Caco-2 (cell line): ENCODE measurements around the gene LASP1NB.

ENCODE experiments used
- BruUV-seq: library from RNA; stranded (reverse); fragments of 400-500 nt; replicated peaks from 2 replicates; lab custom pipeline; 2021; lab: Mats Ljungman, UMichigan
- CTCF ChIA-PET: fragments of 300-600 bp; sonication (Branson Sonifier 250); formaldehyde crosslinking; loops from one replicate; lab custom pipeline; 2022; ENCODE audit warnings: antibody characterized with exemption; lab: Charles Lee
- POLR2A ChIA-PET: fragments of 300-600 bp; sonication (Branson Sonifier 250); formaldehyde crosslinking; loops from one replicate; lab custom pipeline; 2022; ENCODE audit warnings: antibody characterized with exemption; lab: Charles Lee
- DNase-seq, 2 experiments: peaks; one replicate each; pipeline versions ENCODE4 v3.0.0 to v3.0.0-alpha.2; 2020 to 2022
- H3K27me3 ChIP-seq: replicated peaks from 2 replicates; pipeline ENCODE4 v1.6.0; 2011; ENCODE audit warnings: low read length; ENCODE audit not compliant: control insufficient read depth, insufficient read depth
- H3K36me3 ChIP-seq: 2 replicates; pipeline ENCODE4 v1.5.1; 2011; ENCODE audit warnings: low read length; ENCODE audit not compliant: control insufficient read depth, insufficient read depth
- H3K4me1 ChIP-seq: fragments of 250-450 bp; sonication (Bioruptor Pico); 2 replicates; pipeline ENCODE4 v1.5.1; 2020; ENCODE audit warnings: mild to moderate bottlenecking
- H3K4me3 ChIP-seq: 2 replicates; pipeline ENCODE4 v1.5.1; 2011; ENCODE audit warnings: low read depth, mild to moderate bottlenecking, control low read depth, low read length
- H3K9me3 ChIP-seq: fragments of 250-450 bp; sonication (Bioruptor Pico); 2 replicates; pipeline ENCODE4 v1.5.1; 2020; ENCODE audit warnings: mild to moderate bottlenecking, moderate library complexity
- H3K27ac Mint-ChIP-seq: one replicate; pipeline ENCODE4 v1.8.0; 2022; ENCODE audit warnings: mixed read lengths; ENCODE audit not compliant: unreplicated experiment
- H3K27me3 Mint-ChIP-seq: one replicate; pipeline ENCODE4 v1.8.0; 2022; ENCODE audit warnings: mixed read lengths; ENCODE audit not compliant: insufficient read depth, unreplicated experiment
- H3K36me3 Mint-ChIP-seq: one replicate; pipeline ENCODE4 v1.8.0; 2022; ENCODE audit warnings: mild to moderate bottlenecking, mixed read lengths; ENCODE audit not compliant: insufficient read depth, unreplicated experiment
- H3K4me1 Mint-ChIP-seq: one replicate; pipeline ENCODE4 v1.8.0; 2022; ENCODE audit warnings: low read depth, mixed read lengths; ENCODE audit not compliant: unreplicated experiment
- H3K4me3 Mint-ChIP-seq: one replicate; pipeline ENCODE4 v1.8.0; 2022; ENCODE audit warnings: mild to moderate bottlenecking, moderate library complexity, mixed read lengths; ENCODE audit not compliant: unreplicated experiment
- H3K9me3 Mint-ChIP-seq: one replicate; pipeline ENCODE4 v1.8.0; 2022; ENCODE audit warnings: mixed read lengths; ENCODE audit not compliant: unreplicated experiment
- intact Hi-C: fragments of 100-400 bp; cut with micrococcal nuclease; formaldehyde crosslinking; loops from one replicate; pipeline ENCODE4 v1.10.0; 2022; ENCODE audit not compliant: unreplicated experiment
- TF ChIP-seq, protein P1 (sequence below), 2 experiments: fragments of 200-600 bp in 1 of 2; IDR thresholded peaks; 1 replicate in 1 of 2; 2 replicates in 1 of 2; pipeline versions ENCODE4 v1.5.1 to v1.8.0; 2011 to 2022; ENCODE audit warnings: antibody characterized with exemption in 1 of 2, control low read depth in 1 of 2, inconsistent platforms in 1 of 2, low read depth in 1 of 2, low read length in 1 of 2, mild to moderate bottlenecking in 1 of 2, moderate library complexity in 1 of 2; ENCODE audit not compliant: insufficient read depth in 1 of 2, severe bottlenecking in 1 of 2, unreplicated experiment in 1 of 2

LASP1NB gene

DNA sequence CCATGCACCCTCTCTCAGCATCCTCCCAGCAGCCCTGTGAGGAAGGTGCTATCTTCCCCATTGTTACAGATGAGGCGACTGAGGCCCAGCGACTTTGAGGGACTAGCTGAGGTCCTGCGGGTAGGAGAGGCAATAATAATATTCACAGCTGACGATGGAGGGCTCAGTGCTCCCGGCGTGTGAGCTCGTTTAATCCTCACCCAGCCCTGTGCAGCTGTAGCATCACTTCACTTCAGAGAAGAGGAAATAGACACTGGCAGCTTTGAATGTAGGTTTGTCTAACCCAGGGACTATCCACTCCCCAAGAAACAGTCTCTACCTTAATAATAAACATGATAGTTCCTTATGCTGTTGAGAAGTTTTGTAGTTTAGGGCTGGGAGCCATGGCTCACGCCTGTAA, 34.0 kb upstream of the LASP1NB start:
- H3K4me1 ChIP-seq = peaks cover 2% of the 10 kb centered on the region; the same call in 1 of the 2 replicates
- intact Hi-C loops = no loop called here
- H3K9me3 Mint-ChIP-seq = no peaks in the 10 kb centered on the region
- ChIA-PET POLR2A (no interaction called here), CTCF (interaction anchor here (0.5 kb wide), 1 partner anchor 594 kb away, joined by 4 read pairs; no protein-coding TSS in a partner anchor)
- no peaks in the 10 kb centered on the region for H3K9me3 ChIP-seq
- TF ChIP-seq, protein P1, sequence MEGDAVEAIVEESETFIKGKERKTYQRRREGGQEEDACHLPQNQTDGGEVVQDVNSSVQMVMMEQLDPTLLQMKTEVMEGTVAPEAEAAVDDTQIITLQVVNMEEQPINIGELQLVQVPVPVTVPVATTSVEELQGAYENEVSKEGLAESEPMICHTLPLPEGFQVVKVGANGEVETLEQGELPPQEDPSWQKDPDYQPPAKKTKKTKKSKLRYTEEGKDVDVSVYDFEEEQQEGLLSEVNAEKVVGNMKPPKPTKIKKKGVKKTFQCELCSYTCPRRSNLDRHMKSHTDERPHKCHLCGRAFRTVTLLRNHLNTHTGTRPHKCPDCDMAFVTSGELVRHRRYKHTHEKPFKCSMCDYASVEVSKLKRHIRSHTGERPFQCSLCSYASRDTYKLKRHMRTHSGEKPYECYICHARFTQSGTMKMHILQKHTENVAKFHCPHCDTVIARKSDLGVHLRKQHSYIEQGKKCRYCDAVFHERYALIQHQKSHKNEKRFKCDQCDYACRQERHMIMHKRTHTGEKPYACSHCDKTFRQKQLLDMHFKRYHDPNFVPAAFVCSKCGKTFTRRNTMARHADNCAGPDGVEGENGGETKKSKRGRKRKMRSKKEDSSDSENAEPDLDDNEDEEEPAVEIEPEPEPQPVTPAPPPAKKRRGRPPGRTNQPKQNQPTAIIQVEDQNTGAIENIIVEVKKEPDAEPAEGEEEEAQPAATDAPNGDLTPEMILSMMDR (IDR thresholded peaks at IDR 0.05; ENCODE audit: insufficient read depth in 1 of 2, low read depth in 1 of 2, low read length in 1 of 2, severe bottlenecking in 1 of 2, unreplicated experiment in 1 of 2) = no peak
- DNase-seq = no peak
- no peaks in the 10 kb centered on the region for H3K4me1 Mint-ChIP-seq
- H3K27me3 ChIP-seq = no peaks in the 10 kb centered on the region
- H3K4me3 ChIP-seq = no peak overlapping the region
- no peak overlapping the region for H3K4me3 Mint-ChIP-seq
- H3K36me3 ChIP-seq = peaks cover 4% of the 10 kb centered on the region
- no peaks in the 10 kb centered on the region for H3K27me3 Mint-ChIP-seq
- H3K36me3 Mint-ChIP-seq = peaks cover 82% of the 10 kb centered on the region
- H3K27ac Mint-ChIP-seq = no peak overlapping the region
- BruUV-seq = no TSS peak

DNA sequence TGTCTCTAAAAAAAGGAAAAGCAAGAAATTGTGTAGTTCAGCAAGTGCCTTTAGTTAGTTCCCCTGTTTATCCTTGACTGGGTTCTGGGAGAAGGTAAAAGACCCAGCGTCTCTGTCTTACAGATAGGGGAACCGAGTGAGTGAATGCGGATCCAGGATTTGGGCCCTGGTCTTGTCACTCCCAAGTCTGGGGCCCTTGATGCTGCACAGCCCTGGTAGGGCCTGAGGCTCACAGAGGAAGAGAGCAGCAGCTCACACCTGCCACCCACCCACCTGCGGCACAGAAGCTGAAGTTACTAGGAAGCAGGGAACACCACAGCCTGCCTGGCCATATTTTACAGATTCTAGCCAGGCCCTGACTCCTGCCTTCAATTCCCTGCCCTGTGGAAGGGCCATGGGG, 33.3 kb upstream of the LASP1NB start:
- H3K4me1 Mint-ChIP-seq = no peaks in the 10 kb centered on the region
- Histone ChIP-seq H3K4me1 (no peaks in the 10 kb centered on the region), H3K27me3 (no peaks in the 10 kb centered on the region), H3K9me3 (no peaks in the 10 kb centered on the region), H3K36me3 (peaks cover 3% of the 10 kb centered on the region), H3K4me3 (no peak overlapping the region)
- ChIA-PET POLR2A (no interaction called here), CTCF (no interaction called here)
- no peak for DNase-seq
- TF ChIP-seq, protein P1 (IDR thresholded peaks at IDR 0.05; ENCODE audit: insufficient read depth in 1 of 2, low read depth in 1 of 2, low read length in 1 of 2, severe bottlenecking in 1 of 2, unreplicated experiment in 1 of 2) = no peak
- peaks cover 82% of the 10 kb centered on the region for H3K36me3 Mint-ChIP-seq
- no peak overlapping the region for H3K27ac Mint-ChIP-seq
- no peaks in the 10 kb centered on the region for H3K9me3 Mint-ChIP-seq
- intact Hi-C loops = no loop called here
- no peaks in the 10 kb centered on the region for H3K27me3 Mint-ChIP-seq
- BruUV-seq = no TSS peak
- no peak overlapping the region for H3K4me3 Mint-ChIP-seq

DNA sequence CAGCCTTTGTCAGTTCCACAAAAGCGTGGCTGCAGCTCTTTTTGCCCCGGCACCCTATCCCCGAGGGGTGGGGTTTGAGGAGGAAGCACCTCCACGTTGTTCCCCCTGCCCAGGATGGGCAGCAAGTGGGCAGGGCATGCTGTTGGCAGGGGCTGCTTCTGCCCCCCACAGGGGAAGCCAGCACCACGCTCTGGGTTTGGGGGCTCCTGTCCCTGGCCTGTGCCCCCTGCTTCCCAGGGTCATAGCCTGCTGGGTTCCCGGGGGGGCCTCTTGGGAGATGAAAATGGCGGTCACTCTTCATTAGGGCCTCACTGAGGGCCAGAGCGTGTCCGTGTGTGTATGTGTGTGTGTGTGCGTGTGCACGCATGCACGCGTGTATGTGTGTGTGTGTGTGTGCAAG, 32.8 kb upstream of the LASP1NB start:
- Mint-ChIP-seq H3K4me1 (no peaks in the 10 kb centered on the region), H3K36me3 (peaks cover 77% of the 10 kb centered on the region), H3K9me3 (no peaks in the 10 kb centered on the region), H3K4me3 (no peak overlapping the region), H3K27me3 (no peaks in the 10 kb centered on the region), H3K27ac (no peak overlapping the region)
- TF ChIP-seq, protein P1 (IDR thresholded peaks at IDR 0.05; ENCODE audit: insufficient read depth in 1 of 2, low read depth in 1 of 2, low read length in 1 of 2, severe bottlenecking in 1 of 2, unreplicated experiment in 1 of 2) = no peak
- H3K27me3 ChIP-seq = no peaks in the 10 kb centered on the region
- H3K4me3 ChIP-seq = no peak overlapping the region
- CTCF ChIA-PET = no interaction called here
- POLR2A ChIA-PET = no interaction called here
- H3K36me3 ChIP-seq = peaks cover 3% of the 10 kb centered on the region
- no TSS peak for BruUV-seq
- intact Hi-C loops = no loop called here
- peaks cover 2% of the 10 kb centered on the region for H3K4me1 ChIP-seq
- no peak for DNase-seq
- no peaks in the 10 kb centered on the region for H3K9me3 ChIP-seq
